Panc1 (cell line): ENCODE data around the gene HADHB. TPM values are rescaled to one million over a fixed set of nuclear protein-coding genes. Genes with fewer than 3 reads are reported as not detected.
A peak's percentile ranks its signal among the peaks of the same experiment; 100 is the strongest.

ENCODE experiments used
- ATAC-seq: fragments of 200-7000 bp; cut with Tn5 transposase; 2 replicates; pipeline ENCODE4 v1.9.1; 2020; ENCODE audit warnings: mild to moderate bottlenecking, moderate library complexity
- BruUV-seq: library from RNA; stranded (reverse); fragments of 400-500 nt; replicated peaks from 2 replicates; lab custom pipeline; 2021; lab: Mats Ljungman, UMichigan
- CTCF ChIA-PET: fragments of 300-600 bp; sonication (Branson Sonifier 250); formaldehyde crosslinking; loops from one replicate; lab custom pipeline; 2022; ENCODE audit warnings: antibody characterized with exemption; lab: Charles Lee
- POLR2A ChIA-PET: fragments of 300-600 bp; sonication (Branson Sonifier 250); formaldehyde crosslinking; loops from one replicate; lab custom pipeline; 2022; ENCODE audit warnings: antibody characterized with exemption; lab: Charles Lee
- DNase-seq: peaks from one replicate; pipeline ENCODE4 v3.0.0-alpha.2; 2010; ENCODE audit warnings: low read depth, low spot score
- H3K27ac ChIP-seq: 2 replicates; pipeline ENCODE4 v1.5.1; 2011; ENCODE audit warnings: mild to moderate bottlenecking, low read length, inconsistent platforms
- H3K27me3 ChIP-seq: fragments of 200-500 bp; sonication (Bioruptor generic); 2 replicates; pipeline ENCODE4 v1.6.0; 2014; ENCODE audit warnings: low read length, inconsistent platforms; ENCODE audit not compliant: control insufficient read depth, insufficient read depth
- H3K36me3 ChIP-seq: fragments of 200-500 bp; sonication (Bioruptor generic); 2 replicates; pipeline ENCODE4 v1.5.1; 2014; ENCODE audit warnings: inconsistent platforms, mild to moderate bottlenecking, low read length, moderate library complexity; ENCODE audit not compliant: control insufficient read depth, insufficient read depth
- H3K4me1 ChIP-seq: 2 replicates; pipeline ENCODE4 v1.5.1; 2011; ENCODE audit warnings: inconsistent platforms, mild to moderate bottlenecking, low read length, moderate library complexity; ENCODE audit not compliant: control insufficient read depth, insufficient read depth
- H3K4me3 ChIP-seq, 2 experiments: 2 replicates each; pipeline ENCODE4 v1.5.1; 2011 to 2012; ENCODE audit warnings: low read depth in 2 of 2, low read length in 2 of 2, mild to moderate bottlenecking in 2 of 2, inconsistent platforms in 1 of 2, moderate library complexity in 1 of 2
- H3K9me3 ChIP-seq: fragments of 200-500 bp; sonication (Bioruptor generic); 2 replicates; pipeline ENCODE4 v1.5.1; 2014; ENCODE audit warnings: low read depth, mild to moderate bottlenecking, inconsistent platforms, low read length, moderate library complexity; ENCODE audit not compliant: control insufficient read depth, insufficient read depth
- POLR2AphosphoS5 ChIP-seq: IDR thresholded peaks from 2 replicates; pipeline ENCODE4 v1.6.1; 2012; ENCODE audit warnings: mild to moderate bottlenecking, low read depth, low read length, moderate library complexity
- SIN3A ChIP-seq: IDR thresholded peaks from 2 replicates; pipeline ENCODE4 v1.6.1; 2012; ENCODE audit warnings: low read depth, mild to moderate bottlenecking, low read length, moderate library complexity, borderline replicate concordance; ENCODE audit not compliant: insufficient read depth
- TCF7L2 ChIP-seq: IDR thresholded peaks from 2 replicates; pipeline ENCODE4 v1.6.1; 2011; ENCODE audit warnings: mild to moderate bottlenecking, low read depth, low read length, inconsistent platforms
- in situ Hi-C: cut with HindIII; loops from 2 replicates; pipeline ENCODE4 v1.10.0; 2016; ENCODE audit warnings: low sequenced_read_pairs, low pct_unique_long_range_greater_than_20kb
- intact Hi-C: fragments of 100-400 bp; cut with micrococcal nuclease; formaldehyde crosslinking; loops from one replicate; pipeline ENCODE4 v1.10.0; 2022; ENCODE audit not compliant: unreplicated experiment
- total RNA-seq: library from RNA; stranded (reverse); gene quantifications from one replicate; pipeline ENCODE4 v1.2.1, GENCODE V29; 2021; ENCODE audit not compliant: unreplicated experiment
- TF ChIP-seq, protein P1 (sequence below), 2 experiments: IDR thresholded peaks; 2 replicates each; pipeline ENCODE4 v1.6.1; 2011 to 2012; ENCODE audit warnings: low read depth in 2 of 2, control low read depth in 1 of 2, low read length in 1 of 2, mild to moderate bottlenecking in 1 of 2, moderate library complexity in 1 of 2; ENCODE audit not compliant: insufficient read depth in 1 of 2
- TF ChIP-seq, protein P2 (sequence below): fragments of 450-650 bp; IDR thresholded peaks from 2 replicates; pipeline ENCODE4 v1.5.1; 2017; ENCODE audit warnings: mild to moderate bottlenecking

Gene HADHB
- total RNA-seq, 1 experiment from 2014 or later, result 106 TPM

DNA sequence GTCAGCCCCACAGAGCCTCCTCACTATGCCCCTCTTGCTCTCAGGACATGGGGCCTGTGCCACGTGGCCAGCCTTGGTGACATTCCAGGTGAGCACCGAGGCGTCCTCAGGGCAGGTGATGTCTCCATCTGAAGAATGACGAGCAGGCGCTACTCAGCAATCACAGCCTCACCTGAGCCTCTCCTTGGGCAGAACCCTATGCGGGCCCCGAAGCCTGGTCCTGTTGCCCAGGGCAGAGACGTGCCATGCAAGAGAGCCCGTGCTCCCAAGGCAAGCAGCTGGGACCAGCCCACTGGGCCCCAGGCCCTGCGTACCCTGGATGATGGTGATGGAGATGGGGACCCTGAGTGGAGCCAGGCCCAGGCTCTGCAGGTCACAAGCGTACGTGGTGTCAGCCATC lies 68.7 kb downstream of the HADHB start:
- ChIA-PET CTCF (no interaction called here), POLR2A (no interaction called here)
- no TSS peak for BruUV-seq
- Histone ChIP-seq H3K9me3 (no peaks in the 10 kb centered on the region), H3K36me3 (no peaks in the 10 kb centered on the region), H3K27me3 (no peaks in the 10 kb centered on the region), H3K4me1 (no peaks in the 10 kb centered on the region), H3K27ac (no peak overlapping the region), H3K4me3 (no peak overlapping the region)
- TF ChIP-seq TCF7L2 (no peak), POLR2AphosphoS5 (no peak), SIN3A (no peak)
- TF ChIP-seq, protein P1, sequence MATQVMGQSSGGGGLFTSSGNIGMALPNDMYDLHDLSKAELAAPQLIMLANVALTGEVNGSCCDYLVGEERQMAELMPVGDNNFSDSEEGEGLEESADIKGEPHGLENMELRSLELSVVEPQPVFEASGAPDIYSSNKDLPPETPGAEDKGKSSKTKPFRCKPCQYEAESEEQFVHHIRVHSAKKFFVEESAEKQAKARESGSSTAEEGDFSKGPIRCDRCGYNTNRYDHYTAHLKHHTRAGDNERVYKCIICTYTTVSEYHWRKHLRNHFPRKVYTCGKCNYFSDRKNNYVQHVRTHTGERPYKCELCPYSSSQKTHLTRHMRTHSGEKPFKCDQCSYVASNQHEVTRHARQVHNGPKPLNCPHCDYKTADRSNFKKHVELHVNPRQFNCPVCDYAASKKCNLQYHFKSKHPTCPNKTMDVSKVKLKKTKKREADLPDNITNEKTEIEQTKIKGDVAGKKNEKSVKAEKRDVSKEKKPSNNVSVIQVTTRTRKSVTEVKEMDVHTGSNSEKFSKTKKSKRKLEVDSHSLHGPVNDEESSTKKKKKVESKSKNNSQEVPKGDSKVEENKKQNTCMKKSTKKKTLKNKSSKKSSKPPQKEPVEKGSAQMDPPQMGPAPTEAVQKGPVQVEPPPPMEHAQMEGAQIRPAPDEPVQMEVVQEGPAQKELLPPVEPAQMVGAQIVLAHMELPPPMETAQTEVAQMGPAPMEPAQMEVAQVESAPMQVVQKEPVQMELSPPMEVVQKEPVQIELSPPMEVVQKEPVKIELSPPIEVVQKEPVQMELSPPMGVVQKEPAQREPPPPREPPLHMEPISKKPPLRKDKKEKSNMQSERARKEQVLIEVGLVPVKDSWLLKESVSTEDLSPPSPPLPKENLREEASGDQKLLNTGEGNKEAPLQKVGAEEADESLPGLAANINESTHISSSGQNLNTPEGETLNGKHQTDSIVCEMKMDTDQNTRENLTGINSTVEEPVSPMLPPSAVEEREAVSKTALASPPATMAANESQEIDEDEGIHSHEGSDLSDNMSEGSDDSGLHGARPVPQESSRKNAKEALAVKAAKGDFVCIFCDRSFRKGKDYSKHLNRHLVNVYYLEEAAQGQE (IDR thresholded peaks at IDR 0.05; ENCODE audit: insufficient read depth in 1 of 2, low read depth in 2 of 2, low read length in 1 of 2), result no peak
- TF ChIP-seq, protein P2, sequence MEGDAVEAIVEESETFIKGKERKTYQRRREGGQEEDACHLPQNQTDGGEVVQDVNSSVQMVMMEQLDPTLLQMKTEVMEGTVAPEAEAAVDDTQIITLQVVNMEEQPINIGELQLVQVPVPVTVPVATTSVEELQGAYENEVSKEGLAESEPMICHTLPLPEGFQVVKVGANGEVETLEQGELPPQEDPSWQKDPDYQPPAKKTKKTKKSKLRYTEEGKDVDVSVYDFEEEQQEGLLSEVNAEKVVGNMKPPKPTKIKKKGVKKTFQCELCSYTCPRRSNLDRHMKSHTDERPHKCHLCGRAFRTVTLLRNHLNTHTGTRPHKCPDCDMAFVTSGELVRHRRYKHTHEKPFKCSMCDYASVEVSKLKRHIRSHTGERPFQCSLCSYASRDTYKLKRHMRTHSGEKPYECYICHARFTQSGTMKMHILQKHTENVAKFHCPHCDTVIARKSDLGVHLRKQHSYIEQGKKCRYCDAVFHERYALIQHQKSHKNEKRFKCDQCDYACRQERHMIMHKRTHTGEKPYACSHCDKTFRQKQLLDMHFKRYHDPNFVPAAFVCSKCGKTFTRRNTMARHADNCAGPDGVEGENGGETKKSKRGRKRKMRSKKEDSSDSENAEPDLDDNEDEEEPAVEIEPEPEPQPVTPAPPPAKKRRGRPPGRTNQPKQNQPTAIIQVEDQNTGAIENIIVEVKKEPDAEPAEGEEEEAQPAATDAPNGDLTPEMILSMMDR, result no peak
- DNase-seq, result no peak
- intact Hi-C loops (no loop called here), in situ Hi-C loops (no loop called here)
- no peak for ATAC-seq

DNA sequence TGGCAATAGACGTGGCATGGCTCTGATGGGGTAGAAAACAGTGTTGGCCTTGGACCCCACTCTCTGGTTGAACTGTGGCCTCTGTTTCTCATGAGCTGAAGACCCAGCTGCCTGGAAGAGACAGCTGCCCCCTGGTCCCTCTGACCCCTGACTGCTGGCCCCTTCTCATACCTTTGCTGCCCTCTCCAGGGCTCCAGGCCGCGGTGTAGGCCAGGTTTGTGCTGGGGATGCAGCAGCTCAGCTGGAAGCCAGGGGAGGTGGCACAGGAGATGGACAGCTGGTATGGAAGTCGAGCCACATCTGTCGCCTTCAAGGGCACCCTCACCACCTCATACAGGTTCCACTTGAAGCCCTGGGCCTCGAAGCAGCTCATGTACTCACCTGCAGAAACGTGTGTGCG lies 69.5 kb downstream of the HADHB start:
- POLR2A ChIA-PET, result no interaction called here

More for the DNA sequence above, 69.5 kb downstream of the HADHB start:
- intact Hi-C loops, result no loop called here
- Histone ChIP-seq H3K36me3 (no peaks in the 10 kb centered on the region), H3K27ac (no peak overlapping the region), H3K4me3 (no peak overlapping the region), H3K27me3 (no peaks in the 10 kb centered on the region), H3K9me3 (no peaks in the 10 kb centered on the region), H3K4me1 (no peaks in the 10 kb centered on the region)
- ATAC-seq, result peak; percentile 58; the same call in 1 of the 2 replicates
- CTCF ChIA-PET, result no interaction called here
- DNase-seq, result no peak
- TF ChIP-seq, protein P2, result no peak; the same call in 1 of the 2 replicates
- TF ChIP-seq, protein P1 (IDR thresholded peaks at IDR 0.05; ENCODE audit: insufficient read depth in 1 of 2, low read depth in 2 of 2, low read length in 1 of 2), result no peak
- no peak for TF ChIP-seq TCF7L2
- no TSS peak for BruUV-seq
- in situ Hi-C loops, result no loop called here
